Natural killer cell (primary cell): Measurements from ENCODE around the gene PTTG1. TPM values are rescaled to one million over a fixed set of nuclear protein-coding genes. Genes with fewer than 3 reads are reported as not detected.

Experiments used
- ATAC-seq, 3 donors: fragments of 150-1000 bp in 2 of 3; fragments of 200-7000 bp in 1 of 3; cut with Tn5 transposase; 1 replicate in 1 of 3; 2 replicates in 2 of 3; pipeline ENCODE4 v1.10.0; 2021; ENCODE audit warnings: mild to moderate bottlenecking in 2 of 3, moderate library complexity in 2 of 3
- DNase-seq, 2 donors: peaks; one replicate each; pipeline versions ENCODE4 v3.0.0 to v3.0.0-alpha.2; 2013 to 2021; ENCODE audit warnings: mixed read lengths in 1 of 2
- H3K27ac ChIP-seq: one replicate; pipeline ENCODE4 v1.5.1; 2013; ENCODE audit warnings: mild to moderate bottlenecking, low read length
- H3K27me3 ChIP-seq: one replicate; pipeline ENCODE4 v1.6.1; 2013; ENCODE audit warnings: low read length; ENCODE audit not compliant: control insufficient read depth, insufficient read depth
- H3K36me3 ChIP-seq: one replicate; pipeline ENCODE4 v1.6.1; 2013; ENCODE audit warnings: low read length; ENCODE audit not compliant: control insufficient read depth, insufficient read depth
- H3K4me1 ChIP-seq: one replicate; pipeline ENCODE4 v1.6.1; 2013; ENCODE audit warnings: low read length; ENCODE audit not compliant: control insufficient read depth, insufficient read depth
- H3K4me3 ChIP-seq: one replicate; pipeline ENCODE4 v1.5.1; 2013; ENCODE audit warnings: low read length
- H3K9me3 ChIP-seq: one replicate; pipeline ENCODE4 v1.6.1; 2013; ENCODE audit warnings: low read length; ENCODE audit not compliant: control insufficient read depth, insufficient read depth
- H3K27ac Mint-ChIP-seq, 2 donors: one replicate each; pipeline ENCODE4 v1.8.0; 2022; ENCODE audit warnings: mild to moderate bottlenecking in 2 of 2, mixed read lengths in 2 of 2, moderate library complexity in 1 of 2
- H3K27me3 Mint-ChIP-seq, 2 donors: one replicate each; pipeline ENCODE4 v1.8.0; 2022; ENCODE audit warnings: low read depth in 2 of 2, mixed read lengths in 2 of 2
- H3K36me3 Mint-ChIP-seq: one replicate; pipeline ENCODE4 v1.8.0; 2022; ENCODE audit warnings: mixed read lengths
- H3K4me1 Mint-ChIP-seq, 2 donors: one replicate each; pipeline ENCODE4 v1.8.0; 2022; ENCODE audit warnings: mixed read lengths in 2 of 2
- H3K4me3 Mint-ChIP-seq: one replicate; pipeline ENCODE4 v1.8.0; 2022; ENCODE audit warnings: mild to moderate bottlenecking, moderate library complexity, mixed read lengths
- H3K9me3 Mint-ChIP-seq, 2 donors: one replicate each; pipeline ENCODE4 v1.8.0; 2022; ENCODE audit warnings: mixed read lengths in 2 of 2
- WGBS: methylation state at CpG from one replicate; pipeline ENCODE4 v1.1.7; 2013; ENCODE audit warnings: missing lambda C conversion rate; ENCODE audit not compliant: insufficient coverage; 5-methylcytosine and 5-hydroxymethylcytosine counted together
- intact Hi-C: fragments of 100-400 bp; cut with micrococcal nuclease; formaldehyde crosslinking; loops from one replicate; pipeline ENCODE4 v1.14.2; 2022
- total RNA-seq, 4 donors: library from RNA; stranded (reverse); fragments of 120-200 nt in 1 of 4; gene quantifications; one replicate each; pipeline versions ENCODE4 v1.2.3 to v1.2.4, GENCODE V29; 2013 to 2022
- TF ChIP-seq, protein P1 (sequence below): fragments of 200-600 bp; IDR thresholded peaks from one replicate; pipeline ENCODE4 v1.8.0; 2022; ENCODE audit warnings: antibody characterized with exemption

The PTTG1 gene
- total RNA-seq, 3 donors from 2014 or later (not counting 1 experiment from before 2014, with no cell fraction given), result 11.7 to 14.8 (median 12.1) TPM

GRCh38 chr5:160382346-160382745 lies 39.3 kb upstream of the PTTG1 start:
- H3K36me3 Mint-ChIP-seq, result peaks cover 3% of the 10 kb centered on the region
- TF ChIP-seq, protein P1, sequence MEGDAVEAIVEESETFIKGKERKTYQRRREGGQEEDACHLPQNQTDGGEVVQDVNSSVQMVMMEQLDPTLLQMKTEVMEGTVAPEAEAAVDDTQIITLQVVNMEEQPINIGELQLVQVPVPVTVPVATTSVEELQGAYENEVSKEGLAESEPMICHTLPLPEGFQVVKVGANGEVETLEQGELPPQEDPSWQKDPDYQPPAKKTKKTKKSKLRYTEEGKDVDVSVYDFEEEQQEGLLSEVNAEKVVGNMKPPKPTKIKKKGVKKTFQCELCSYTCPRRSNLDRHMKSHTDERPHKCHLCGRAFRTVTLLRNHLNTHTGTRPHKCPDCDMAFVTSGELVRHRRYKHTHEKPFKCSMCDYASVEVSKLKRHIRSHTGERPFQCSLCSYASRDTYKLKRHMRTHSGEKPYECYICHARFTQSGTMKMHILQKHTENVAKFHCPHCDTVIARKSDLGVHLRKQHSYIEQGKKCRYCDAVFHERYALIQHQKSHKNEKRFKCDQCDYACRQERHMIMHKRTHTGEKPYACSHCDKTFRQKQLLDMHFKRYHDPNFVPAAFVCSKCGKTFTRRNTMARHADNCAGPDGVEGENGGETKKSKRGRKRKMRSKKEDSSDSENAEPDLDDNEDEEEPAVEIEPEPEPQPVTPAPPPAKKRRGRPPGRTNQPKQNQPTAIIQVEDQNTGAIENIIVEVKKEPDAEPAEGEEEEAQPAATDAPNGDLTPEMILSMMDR, result no peak
- H3K4me3 Mint-ChIP-seq, result no peak overlapping the region
- WGBS, result 68% methylated on average over 3 of the region's 3 CpGs
- ATAC-seq (no peak), DNase-seq (no peak)
- intact Hi-C loops, result no loop called here
- H3K4me1 Mint-ChIP-seq, result no peaks in the 10 kb centered on the region
- no peaks in the 10 kb centered on the region for H3K36me3 ChIP-seq
- no peak overlapping the region for H3K27ac ChIP-seq
- no peaks in the 10 kb centered on the region for H3K9me3 ChIP-seq
- no peaks in the 10 kb centered on the region for H3K4me1 ChIP-seq
- H3K27me3 Mint-ChIP-seq, result peaks cover 11 to 24% of the 10 kb centered on the region in 2 donors
- H3K4me3 ChIP-seq, result no peak overlapping the region
- H3K9me3 Mint-ChIP-seq, result no peaks in the 10 kb centered on the region
- H3K27ac Mint-ChIP-seq, result no peak overlapping the region
- H3K27me3 ChIP-seq, result no peaks in the 10 kb centered on the region

GRCh38 chr5:160384681-160385080 lies 37.0 kb upstream of the PTTG1 start:
- DNase-seq (no peak), ATAC-seq (no peak)
- no peaks in the 10 kb centered on the region for H3K27me3 ChIP-seq
- Mint-ChIP-seq H3K27ac (no peak overlapping the region), H3K36me3 (peaks cover 12% of the 10 kb centered on the region), H3K9me3 (peaks cover 0 to 2% of the 10 kb centered on the region in 2 donors), H3K4me3 (no peak overlapping the region), H3K4me1 (no peaks in the 10 kb centered on the region), H3K27me3 (peaks cover 6 to 17% of the 10 kb centered on the region in 2 donors)
- no peaks in the 10 kb centered on the region for H3K9me3 ChIP-seq
- H3K36me3 ChIP-seq, result no peaks in the 10 kb centered on the region
- intact Hi-C loops, result no loop called here
- no peak overlapping the region for H3K27ac ChIP-seq
- WGBS, result 100% methylated on average over 1 of the region's 1 CpG
- H3K4me1 ChIP-seq, result no peaks in the 10 kb centered on the region
- TF ChIP-seq, protein P1, result no peak
- no peak overlapping the region for H3K4me3 ChIP-seq

GRCh38 chr5:160385496-160385895 lies 36.2 kb upstream of the PTTG1 start:
- Mint-ChIP-seq H3K4me3 (no peak overlapping the region), H3K27ac (no peak overlapping the region), H3K27me3 (peaks cover 2 to 13% of the 10 kb centered on the region in 2 donors), H3K4me1 (no peaks in the 10 kb centered on the region), H3K36me3 (peaks cover 12% of the 10 kb centered on the region), H3K9me3 (peaks cover 0 to 2% of the 10 kb centered on the region in 2 donors)
- no peak overlapping the region for H3K4me3 ChIP-seq
- H3K27ac ChIP-seq, result no peak overlapping the region
- TF ChIP-seq, protein P1, result no peak
- no peaks in the 10 kb centered on the region for H3K4me1 ChIP-seq
- DNase-seq (no peak), ATAC-seq (no peak)
- H3K27me3 ChIP-seq, result no peaks in the 10 kb centered on the region
- H3K9me3 ChIP-seq, result no peaks in the 10 kb centered on the region
- no peaks in the 10 kb centered on the region for H3K36me3 ChIP-seq
- intact Hi-C loops, result no loop called here

GRCh38 chr5:160387445-160387844 lies 34.2 kb upstream of the PTTG1 start:
- Histone ChIP-seq H3K9me3 (no peaks in the 10 kb centered on the region), H3K27me3 (no peaks in the 10 kb centered on the region), H3K4me1 (no peaks in the 10 kb centered on the region), H3K4me3 (no peak overlapping the region), H3K36me3 (no peaks in the 10 kb centered on the region), H3K27ac (no peak overlapping the region)
- H3K9me3 Mint-ChIP-seq, result peaks cover 0 to 2% of the 10 kb centered on the region in 2 donors
- peaks cover 12% of the 10 kb centered on the region for H3K36me3 Mint-ChIP-seq
- H3K4me3 Mint-ChIP-seq, result no peak overlapping the region
- no CpG with 5 or more reads among the region's 1 CpG for WGBS
- no peaks in the 10 kb centered on the region for H3K4me1 Mint-ChIP-seq
- no peak for ATAC-seq
- no peaks in the 10 kb centered on the region for H3K27me3 Mint-ChIP-seq
- TF ChIP-seq, protein P1, result no peak
- H3K27ac Mint-ChIP-seq, result no peak overlapping the region
- intact Hi-C loops, result no loop called here
- DNase-seq, result no peak
